Ishikawa (cell line): ENCODE data around the gene SGTA.

Source experiments
- CEBPB ChIP-seq: IDR thresholded peaks from 2 replicates; pipeline ENCODE4 v1.6.1; 2012
- CREB1 ChIP-seq: IDR thresholded peaks from 2 replicates; pipeline ENCODE4 v1.6.1; 2012; ENCODE audit warnings: low read depth
- EGR1 ChIP-seq: IDR thresholded peaks from 2 replicates; pipeline ENCODE4 v1.6.1; 2012
- EP300 ChIP-seq: IDR thresholded peaks from 2 replicates; pipeline ENCODE4 v1.6.1; 2012; ENCODE audit warnings: borderline replicate concordance
- FOXM1 ChIP-seq: IDR thresholded peaks from 2 replicates; pipeline ENCODE4 v1.6.1; 2012; ENCODE audit warnings: low read depth, borderline replicate concordance
- MAX ChIP-seq: IDR thresholded peaks from 2 replicates; pipeline ENCODE4 v1.6.1; 2012
- NFIC ChIP-seq: IDR thresholded peaks from 2 replicates; pipeline ENCODE4 v1.6.1; 2012
- RAD21 ChIP-seq: IDR thresholded peaks from 2 replicates; pipeline ENCODE4 v1.6.1; 2012; ENCODE audit warnings: low read depth
- REST ChIP-seq: IDR thresholded peaks from 2 replicates; pipeline ENCODE4 v1.6.1; 2012; ENCODE audit warnings: low read depth, mild to moderate bottlenecking
- TAF1 ChIP-seq: IDR thresholded peaks from 2 replicates; pipeline ENCODE4 v1.6.1; 2012; ENCODE audit warnings: low read depth, mild to moderate bottlenecking
- TCF12 ChIP-seq: IDR thresholded peaks from 2 replicates; pipeline ENCODE4 v1.6.1; 2012; ENCODE audit warnings: low read depth
- TEAD4 ChIP-seq: IDR thresholded peaks from 2 replicates; pipeline ENCODE4 v1.6.1; 2012
- USF1 ChIP-seq: IDR thresholded peaks from 2 replicates; pipeline ENCODE4 v1.6.1; 2012
- YY1 ChIP-seq: IDR thresholded peaks from 2 replicates; pipeline ENCODE4 v1.6.1; 2012; ENCODE audit warnings: low read depth
- ZBTB7A ChIP-seq: IDR thresholded peaks from 2 replicates; pipeline ENCODE4 v1.6.1; 2012; ENCODE audit warnings: low read depth

SGTA gene

GRCh38 chr19:2747349-2747748 is 35.7 kb downstream of the SGTA start:
- TF ChIP-seq TEAD4: no peak
- TF ChIP-seq FOXM1: no peak
- no peak for TF ChIP-seq YY1

GRCh38 chr19:2744113-2744512 is 39.0 kb downstream of the SGTA start:
- TF ChIP-seq CREB1: no peak
- TF ChIP-seq EP300: no peak
- TF ChIP-seq EGR1: no peak
- TF ChIP-seq YY1: no peak
- TF ChIP-seq FOXM1: no peak
- no peak for TF ChIP-seq CEBPB
- TF ChIP-seq USF1: no peak
- no peak for TF ChIP-seq REST
- no peak for TF ChIP-seq RAD21
- TF ChIP-seq TAF1: no peak

- no peak for TF ChIP-seq TCF12
- TF ChIP-seq TEAD4: no peak
- TF ChIP-seq EGR1: no peak
- TF ChIP-seq ZBTB7A: no peak
- no peak for TF ChIP-seq TAF1
- no peak for TF ChIP-seq USF1
- TF ChIP-seq MAX: no peak
- no peak for TF ChIP-seq FOXM1
- TF ChIP-seq YY1: no peak
- no peak for TF ChIP-seq RAD21
- no peak for TF ChIP-seq CEBPB
- no peak for TF ChIP-seq CREB1
- TF ChIP-seq NFIC: no peak
- TF ChIP-seq REST: no peak
- no peak for TF ChIP-seq EP300
Measured at GRCh38 chr19:2743099-2743498, 40.0 kb downstream of the SGTA start.

DNA sequence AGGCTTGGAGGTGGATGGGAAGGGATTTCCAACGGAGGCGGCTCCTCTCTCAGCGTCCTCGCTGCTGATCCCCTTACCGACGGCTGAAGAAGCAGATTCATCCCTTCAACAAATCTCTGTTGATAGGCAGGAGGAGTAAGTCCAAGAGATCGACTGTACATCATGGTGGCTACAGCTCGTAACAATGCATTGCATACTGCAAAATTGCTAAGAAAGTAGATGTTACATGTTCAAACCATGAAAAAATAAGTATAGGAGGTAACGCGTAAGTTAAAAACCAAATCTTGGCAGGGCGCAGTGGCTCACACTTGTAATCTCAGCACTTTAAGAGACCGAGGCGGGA is 42.8 kb downstream of the SGTA start:
- TF ChIP-seq TEAD4: no peak
- no peak for TF ChIP-seq TAF1
- no peak for TF ChIP-seq ZBTB7A
- no peak for TF ChIP-seq CEBPB
- TF ChIP-seq TCF12: no peak
- no peak for TF ChIP-seq USF1
- no peak for TF ChIP-seq NFIC
- no peak for TF ChIP-seq FOXM1

GRCh38 chr19:2739602-2740313 is 43.3 kb downstream of the SGTA start, which contains the start of gene SLC39A3:
Gene SLC39A3, minus strand, starts transcription at chr19:2740017. Its CDS starts 2,760 bp downstream, at chr19:2737257.
- TF ChIP-seq FOXM1: no peak
- peak; percentile 64 for TF ChIP-seq USF1
- peak; percentile 70 for TF ChIP-seq MAX
- TF ChIP-seq REST: peak; percentile 100
- TF ChIP-seq CREB1: no peak
- TF ChIP-seq YY1: peak; percentile 65
- TF ChIP-seq CEBPB: no peak
- TF ChIP-seq EGR1: no peak
- no peak for TF ChIP-seq ZBTB7A
- TF ChIP-seq TAF1: no peak; the same call in 1 of the 2 replicates
- TF ChIP-seq EP300: no peak
- TF ChIP-seq TEAD4: no peak
- TF ChIP-seq NFIC: no peak
- TF ChIP-seq RAD21: no peak
- peak; percentile 82 for TF ChIP-seq TCF12
